Astrocyte (in vitro differentiated cells and primary cell): ENCODE results near the gene SMIM41. TPM values are rescaled to one million over a fixed set of nuclear protein-coding genes. Genes with fewer than 3 reads are reported as not detected.

ENCODE experiments used
- DNase-seq: peaks from one replicate; pipeline ENCODE4 v3.0.0-alpha.2; 2010; ENCODE audit warnings: low read depth
- FAIRE-seq: peaks from 2 replicates; lab custom pipeline; 2011; peaks lifted over from hg19 to GRCh38; lab: Jason Lieb, UNC
- H2AFZ ChIP-seq: 2 replicates; pipeline ENCODE4 v1.6.0; 2012; ENCODE audit warnings: low read depth, low read length, inconsistent platforms
- H3K27ac ChIP-seq: 2 replicates; pipeline ENCODE4 v1.5.1; 2011; ENCODE audit warnings: low read depth, low read length, inconsistent platforms
- H3K27me3 ChIP-seq: 2 replicates; pipeline ENCODE4 v1.6.0; 2011; ENCODE audit warnings: low read length, inconsistent platforms; ENCODE audit not compliant: insufficient read depth
- H3K36me3 ChIP-seq: 2 replicates; pipeline ENCODE4 v1.5.1; 2011; ENCODE audit warnings: low read length, inconsistent platforms; ENCODE audit not compliant: insufficient read depth
- H3K4me1 ChIP-seq: 2 replicates; pipeline ENCODE4 v1.5.1; 2011; ENCODE audit warnings: low read length, inconsistent platforms; ENCODE audit not compliant: insufficient read depth
- H3K4me2 ChIP-seq: 2 replicates; pipeline ENCODE4 v1.6.0; 2012; ENCODE audit warnings: low read length, inconsistent platforms
- H3K4me3 ChIP-seq: 2 replicates; pipeline ENCODE4 v1.5.1; 2011; ENCODE audit warnings: low read depth, mild to moderate bottlenecking, low read length, inconsistent platforms; ENCODE audit not compliant: insufficient read depth
- H3K79me2 ChIP-seq: 2 replicates; pipeline ENCODE4 v1.6.0; 2012; ENCODE audit warnings: mild to moderate bottlenecking, low read length, inconsistent platforms; ENCODE audit not compliant: insufficient read depth
- H3K9ac ChIP-seq: 2 replicates; pipeline ENCODE4 v1.6.0; 2012; ENCODE audit warnings: mild to moderate bottlenecking, low read length, inconsistent platforms
- H3K9me3 ChIP-seq: 2 replicates; pipeline ENCODE4 v1.5.1; 2012; ENCODE audit warnings: low read depth, mild to moderate bottlenecking, low read length, inconsistent platforms; ENCODE audit not compliant: insufficient read depth
- H4K20me1 ChIP-seq: 2 replicates; pipeline ENCODE4 v1.6.0; 2012; ENCODE audit warnings: low read length, inconsistent platforms; ENCODE audit not compliant: insufficient read depth
- H3K27ac Mint-ChIP-seq: one replicate; pipeline ENCODE4 v1.8.0; 2021; ENCODE audit warnings: mild to moderate bottlenecking, mixed read lengths; ENCODE audit not compliant: unreplicated experiment
- H3K27me3 Mint-ChIP-seq: one replicate; pipeline ENCODE4 v1.8.0; 2021; ENCODE audit warnings: low read depth, mixed read lengths; ENCODE audit not compliant: unreplicated experiment
- H3K36me3 Mint-ChIP-seq: one replicate; pipeline ENCODE4 v1.8.0; 2021; ENCODE audit warnings: low read depth, mixed read lengths; ENCODE audit not compliant: unreplicated experiment
- H3K4me1 Mint-ChIP-seq: one replicate; pipeline ENCODE4 v1.8.0; 2021; ENCODE audit warnings: low read depth, mixed read lengths; ENCODE audit not compliant: unreplicated experiment
- H3K4me3 Mint-ChIP-seq: one replicate; pipeline ENCODE4 v1.8.0; 2021; ENCODE audit warnings: mild to moderate bottlenecking, moderate library complexity, mixed read lengths; ENCODE audit not compliant: unreplicated experiment
- H3K9me3 Mint-ChIP-seq: one replicate; pipeline ENCODE4 v1.8.0; 2021; ENCODE audit warnings: mild to moderate bottlenecking, mixed read lengths; ENCODE audit not compliant: unreplicated experiment
- EZH2 ChIP-seq: IDR thresholded peaks from 2 replicates; pipeline ENCODE4 v1.6.1; 2012; ENCODE audit warnings: mild to moderate bottlenecking, low read length, inconsistent platforms; ENCODE audit not compliant: insufficient read depth
- total RNA-seq: library from RNA; stranded (reverse); gene quantifications from 2 replicates; pipeline ENCODE4 v1.2.1, GENCODE V29; 2021
- TF ChIP-seq, protein P1 (sequence below): IDR thresholded peaks from 2 replicates; pipeline ENCODE4 v1.5.1; 2011; ENCODE audit warnings: low read depth, mild to moderate bottlenecking, inconsistent platforms, low read length, moderate library complexity; ENCODE audit not compliant: insufficient read depth

Gene SMIM41
- total RNA-seq, 1 donor from 2014 or later, result 0.18 TPM

- Histone ChIP-seq H2AFZ (no peak overlapping the region), H3K9me3 (no peaks in the 10 kb centered on the region), H3K4me2 (no peak overlapping the region), H3K27me3 (no peaks in the 10 kb centered on the region), H3K9ac (no peak overlapping the region), H4K20me1 (peaks cover 97% of the 10 kb centered on the region), H3K36me3 (peaks cover 31% of the 10 kb centered on the region), H3K4me3 (no peak overlapping the region), H3K27ac (no peak overlapping the region), H3K4me1 (peaks cover 19% of the 10 kb centered on the region), H3K79me2 (peaks cover 69% of the 10 kb centered on the region)
- H3K4me1 Mint-ChIP-seq, result peaks cover 27% of the 10 kb centered on the region
- H3K27me3 Mint-ChIP-seq, result no peaks in the 10 kb centered on the region
- no peak overlapping the region for H3K4me3 Mint-ChIP-seq
- FAIRE-seq (no peak), DNase-seq (no peak)
- H3K9me3 Mint-ChIP-seq, result no peaks in the 10 kb centered on the region
- no peak overlapping the region for H3K27ac Mint-ChIP-seq
- TF ChIP-seq EZH2, result no peak
- TF ChIP-seq, protein P1, sequence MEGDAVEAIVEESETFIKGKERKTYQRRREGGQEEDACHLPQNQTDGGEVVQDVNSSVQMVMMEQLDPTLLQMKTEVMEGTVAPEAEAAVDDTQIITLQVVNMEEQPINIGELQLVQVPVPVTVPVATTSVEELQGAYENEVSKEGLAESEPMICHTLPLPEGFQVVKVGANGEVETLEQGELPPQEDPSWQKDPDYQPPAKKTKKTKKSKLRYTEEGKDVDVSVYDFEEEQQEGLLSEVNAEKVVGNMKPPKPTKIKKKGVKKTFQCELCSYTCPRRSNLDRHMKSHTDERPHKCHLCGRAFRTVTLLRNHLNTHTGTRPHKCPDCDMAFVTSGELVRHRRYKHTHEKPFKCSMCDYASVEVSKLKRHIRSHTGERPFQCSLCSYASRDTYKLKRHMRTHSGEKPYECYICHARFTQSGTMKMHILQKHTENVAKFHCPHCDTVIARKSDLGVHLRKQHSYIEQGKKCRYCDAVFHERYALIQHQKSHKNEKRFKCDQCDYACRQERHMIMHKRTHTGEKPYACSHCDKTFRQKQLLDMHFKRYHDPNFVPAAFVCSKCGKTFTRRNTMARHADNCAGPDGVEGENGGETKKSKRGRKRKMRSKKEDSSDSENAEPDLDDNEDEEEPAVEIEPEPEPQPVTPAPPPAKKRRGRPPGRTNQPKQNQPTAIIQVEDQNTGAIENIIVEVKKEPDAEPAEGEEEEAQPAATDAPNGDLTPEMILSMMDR, result no peak
- peaks cover 34% of the 10 kb centered on the region for H3K36me3 Mint-ChIP-seq
Observed at GRCh38 chr12:52076811-52077210, 2.7 kb upstream of the SMIM41 start.

- peaks cover 22% of the 10 kb centered on the region for H3K4me1 ChIP-seq
- H3K9me3 ChIP-seq, result no peaks in the 10 kb centered on the region
- H3K4me3 ChIP-seq, result no peak overlapping the region
- H3K36me3 ChIP-seq, result peaks cover 23% of the 10 kb centered on the region
- TF ChIP-seq, protein P1, result no peak
- no peak for TF ChIP-seq EZH2
- peaks cover 54% of the 10 kb centered on the region for H3K79me2 ChIP-seq
- no peak overlapping the region for H3K27ac ChIP-seq
- Mint-ChIP-seq H3K36me3 (peaks cover 26% of the 10 kb centered on the region), H3K4me1 (peaks cover 25% of the 10 kb centered on the region), H3K27ac (no peak overlapping the region), H3K27me3 (no peaks in the 10 kb centered on the region), H3K9me3 (no peaks in the 10 kb centered on the region), H3K4me3 (no peak overlapping the region)
- no peak overlapping the region for H2AFZ ChIP-seq
- DNase-seq (no peak), FAIRE-seq (no peak)
- H4K20me1 ChIP-seq, result peaks cover 97% of the 10 kb centered on the region
- H3K9ac ChIP-seq, result no peak overlapping the region
- no peaks in the 10 kb centered on the region for H3K27me3 ChIP-seq
- H3K4me2 ChIP-seq, result no peak overlapping the region
Observed at GRCh38 chr12:52078276-52078675, 1.2 kb upstream of the SMIM41 start.

GRCh38 chr12:52080403-52081251, 1.1 kb downstream of the SMIM41 start:
- DNase-seq (no peak), FAIRE-seq (no peak)
- H4K20me1 ChIP-seq, result peaks cover 79% of the 10 kb centered on the region
- no peak overlapping the region for H3K4me2 ChIP-seq
- no peak overlapping the region for H3K27ac Mint-ChIP-seq
- H3K4me3 ChIP-seq, result no peak overlapping the region
- H3K36me3 ChIP-seq, result peaks cover 15% of the 10 kb centered on the region
- H3K4me1 ChIP-seq, result peaks cover 15% of the 10 kb centered on the region
- H3K9me3 Mint-ChIP-seq, result no peaks in the 10 kb centered on the region
- peaks cover 17% of the 10 kb centered on the region for H3K36me3 Mint-ChIP-seq
- H3K9ac ChIP-seq, result no peak overlapping the region
- peaks cover 31% of the 10 kb centered on the region for H3K79me2 ChIP-seq
- no peak overlapping the region for H3K27ac ChIP-seq
- H3K9me3 ChIP-seq, result no peaks in the 10 kb centered on the region
- H2AFZ ChIP-seq, result no peak overlapping the region
- no peak for TF ChIP-seq EZH2
- TF ChIP-seq, protein P1, result no peak
- peaks cover 1% of the 10 kb centered on the region for H3K27me3 Mint-ChIP-seq
- H3K4me1 Mint-ChIP-seq, result peaks cover 16% of the 10 kb centered on the region
- no peaks in the 10 kb centered on the region for H3K27me3 ChIP-seq
- no peak overlapping the region for H3K4me3 Mint-ChIP-seq
